ENCODE data around the gene CRABP1.
"Not testable (repeated sequence)": the region's sequence is repeated elsewhere in the genome, so short reads cannot be mapped to it uniquely, and the experiment has no call there.

The CRABP1 gene

DNA sequence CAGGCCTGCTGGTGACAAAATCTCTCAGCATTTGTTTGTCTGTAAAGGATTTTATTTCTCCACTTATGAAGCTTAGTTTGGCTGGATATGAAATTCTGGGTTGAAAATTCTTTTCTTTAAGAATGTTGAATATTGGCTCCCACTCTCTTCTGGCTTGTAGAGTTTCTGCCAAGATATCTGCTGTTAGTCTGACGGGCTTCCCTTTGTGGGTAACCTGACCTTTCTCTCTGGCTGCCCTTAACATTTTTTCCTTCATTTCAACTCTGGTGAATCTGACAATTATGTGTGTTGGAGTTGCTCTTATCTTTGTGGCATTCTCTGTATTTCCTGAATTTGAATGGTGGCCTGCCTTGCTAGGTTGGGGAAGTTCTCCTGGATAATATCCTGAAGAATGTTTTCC, 40.0 kb downstream of the CRABP1 start:
- DNase-seq = not testable (repeated sequence)

DNA sequence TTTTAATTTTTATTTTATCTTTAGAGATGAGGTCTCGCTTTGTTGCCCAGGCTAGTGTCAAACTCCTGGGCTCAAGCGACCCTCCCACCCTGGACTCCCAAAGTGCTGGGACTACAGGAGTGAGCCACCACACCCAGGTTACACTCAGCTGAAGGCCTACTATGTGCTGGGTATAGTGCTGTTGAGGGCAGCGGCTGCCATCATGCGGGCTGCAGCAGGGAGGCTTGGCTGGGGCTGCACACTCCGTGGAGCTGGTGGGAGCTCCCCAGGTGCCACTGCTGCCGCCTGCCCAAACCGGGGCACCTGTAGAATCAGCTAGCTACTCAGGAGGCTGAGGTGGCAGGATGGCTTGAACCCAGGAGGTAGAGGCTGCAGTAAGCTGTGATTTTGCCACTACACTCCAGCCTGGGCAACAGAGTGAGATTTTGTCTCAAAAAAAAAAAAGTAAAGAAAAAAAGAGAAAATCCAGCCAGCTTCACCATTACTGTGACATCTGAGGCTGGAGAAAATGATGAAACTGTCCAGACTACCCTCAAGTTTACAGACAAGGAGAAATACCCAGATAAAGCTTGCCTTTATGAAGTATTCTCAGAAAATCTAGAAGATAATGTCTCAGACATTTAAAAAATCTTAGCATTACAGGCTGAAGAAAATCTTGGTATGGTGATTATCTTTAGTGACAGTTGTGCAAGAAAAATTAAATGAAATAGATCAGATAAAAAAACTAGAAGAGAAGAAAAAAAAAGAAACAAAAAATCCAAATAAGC, 42.1 kb downstream of the CRABP1 start:
- DNase-seq = no peak

DNA sequence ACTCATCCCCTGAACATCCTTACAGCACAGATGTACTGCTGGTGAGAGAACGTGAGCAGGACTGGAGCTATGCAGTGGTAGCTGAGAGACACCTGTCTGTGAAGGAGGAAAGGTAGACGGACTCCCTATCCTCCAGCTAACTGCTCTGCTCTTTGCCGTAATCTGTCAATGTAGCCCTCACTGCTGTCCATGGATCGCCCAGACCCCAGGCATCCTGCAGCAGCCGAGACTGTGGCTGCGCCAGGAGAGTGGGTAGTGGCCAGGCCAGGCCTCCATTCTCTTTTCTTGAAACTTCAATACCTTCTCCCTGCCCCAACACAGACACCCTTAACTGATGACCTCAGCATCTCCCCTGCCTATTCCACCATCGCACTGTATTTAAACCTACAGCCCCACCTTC, 44.5 kb downstream of the CRABP1 start:
- DNase-seq = no peak

DNA sequence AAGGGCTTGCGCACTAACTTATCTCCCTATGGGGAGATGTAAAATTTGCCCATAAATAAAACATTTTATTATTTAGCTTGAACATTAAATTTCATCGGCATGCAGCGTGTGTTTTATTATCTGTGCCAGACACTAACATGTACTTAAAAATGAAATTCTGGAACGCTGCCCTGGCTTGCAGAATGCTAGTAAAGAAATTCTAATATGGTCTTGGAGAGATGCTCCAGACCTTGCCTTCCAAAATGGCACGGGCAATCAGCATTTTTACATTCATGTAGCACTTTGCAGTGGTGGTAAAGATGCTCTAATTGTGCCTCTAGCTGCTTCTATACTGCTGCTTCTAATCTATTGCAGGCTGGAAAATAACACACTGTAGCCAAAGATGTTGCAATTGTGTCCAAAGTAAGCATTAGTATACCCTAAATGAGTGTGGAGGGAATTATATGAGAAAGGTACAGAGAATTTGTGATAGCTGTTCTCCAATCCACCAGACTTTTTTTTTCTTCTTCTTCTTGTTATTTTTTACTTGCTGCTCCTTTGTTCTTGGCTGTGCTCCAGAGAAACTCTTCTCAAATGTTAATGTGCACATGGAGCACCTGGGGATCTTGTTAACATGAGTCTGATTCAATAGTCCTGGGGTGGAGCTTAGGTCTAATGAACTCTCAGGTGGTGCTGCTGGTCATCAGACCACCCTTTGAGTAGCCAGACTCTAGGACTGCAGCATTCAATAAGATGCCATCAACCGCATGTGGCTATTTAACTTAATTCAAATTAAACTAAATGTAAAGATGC, 47.3 kb downstream of the CRABP1 start:
- no peak for DNase-seq

DNA sequence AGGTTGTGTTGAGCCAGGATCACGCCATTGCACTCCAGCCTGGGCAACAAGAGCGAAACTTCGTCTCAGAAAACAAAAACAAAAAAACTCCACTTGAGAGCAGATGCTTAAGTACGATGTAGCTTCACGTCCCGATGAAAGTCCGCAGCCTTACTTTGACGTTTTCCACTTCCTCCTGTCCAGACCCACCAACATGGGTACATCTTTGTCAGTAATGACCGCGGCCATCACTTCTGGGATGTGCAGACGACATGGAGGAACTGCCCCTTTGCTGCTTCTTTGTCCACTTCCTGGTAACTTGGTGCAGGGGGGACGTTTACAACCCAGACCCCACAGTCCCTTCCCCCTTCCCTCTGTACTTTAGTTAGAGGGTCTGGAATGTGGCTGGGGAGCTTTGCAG, 48.7 kb downstream of the CRABP1 start:
- no peak for DNase-seq

DNA sequence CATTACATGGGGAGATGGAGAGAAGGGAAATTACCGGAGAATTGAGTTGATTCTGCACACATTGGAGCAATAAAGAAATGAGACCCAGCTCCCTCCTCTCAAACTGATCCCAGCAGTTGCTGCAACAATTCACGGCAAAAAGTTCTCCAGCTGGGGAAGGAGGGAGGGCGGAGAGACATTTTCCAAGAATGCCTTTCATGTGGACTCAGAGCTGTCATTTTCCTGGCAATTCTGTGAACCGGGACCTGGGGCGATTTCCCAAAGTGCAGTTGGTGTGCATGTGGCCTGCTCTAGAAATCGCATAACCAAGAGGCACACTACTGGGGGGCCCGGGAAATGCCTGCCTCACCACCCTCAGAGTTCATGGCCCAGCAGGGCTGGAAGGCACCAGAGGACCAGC, 49.2 kb downstream of the CRABP1 start:
- DNase-seq = no peak

DNA sequence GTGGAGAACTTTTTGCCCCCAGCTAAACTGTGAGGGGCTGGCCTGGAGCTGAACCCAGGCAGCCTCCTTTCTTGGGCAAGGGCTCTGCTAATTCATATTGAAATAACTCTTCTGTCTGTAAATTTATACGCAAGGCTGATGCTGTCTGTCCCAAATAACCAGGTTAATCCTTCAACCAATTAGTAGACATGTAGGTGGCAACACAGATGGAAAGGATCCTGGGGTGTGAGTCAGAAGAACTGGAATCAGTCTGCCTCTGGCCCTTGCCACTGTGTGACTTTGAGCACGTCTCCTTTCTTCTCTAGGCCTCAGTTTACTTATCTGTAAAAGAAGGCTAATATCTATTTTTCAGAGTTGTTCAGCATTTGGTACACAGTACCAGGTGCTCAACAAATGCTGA, 49.6 kb downstream of the CRABP1 start:
- no peak for DNase-seq

DNA sequence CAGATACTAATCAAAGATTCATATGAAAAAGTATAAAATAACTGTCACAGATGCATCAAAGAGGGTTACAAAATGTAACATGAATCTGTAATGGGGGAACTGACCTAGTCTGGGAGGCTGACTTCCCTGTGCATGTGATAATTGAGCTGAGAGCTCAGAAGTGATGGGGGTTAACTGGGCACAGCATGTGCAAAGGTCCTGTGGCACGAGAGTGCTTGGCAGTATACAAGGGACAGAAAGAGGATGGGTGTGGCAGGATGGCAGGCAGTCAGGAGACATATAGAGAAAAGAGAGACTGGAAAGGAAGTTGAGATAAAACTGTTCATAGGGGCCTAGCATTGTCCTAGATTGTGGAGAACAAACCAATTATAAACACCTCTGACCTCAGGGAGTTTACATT, 50.1 kb downstream of the CRABP1 start:
- no peak for DNase-seq

DNA sequence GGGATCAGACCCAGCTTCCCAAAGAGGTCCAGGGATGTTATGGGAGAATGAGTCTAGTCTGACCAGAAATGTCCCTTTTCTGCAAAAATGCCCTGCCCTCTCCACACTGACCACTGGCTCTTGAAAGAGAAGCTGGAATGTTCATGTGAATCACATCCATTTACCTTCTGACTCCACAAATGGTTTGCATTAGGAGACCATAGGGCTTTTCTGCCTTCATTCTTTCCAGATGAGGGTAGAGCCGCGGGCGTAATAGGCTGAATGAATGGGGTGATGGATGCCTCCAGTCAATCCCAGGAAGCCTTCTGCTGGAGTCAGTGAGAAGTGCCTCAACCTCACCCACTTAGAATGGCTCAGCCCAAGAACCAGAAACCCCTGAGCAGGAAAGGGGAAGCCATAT, 50.7 kb downstream of the CRABP1 start:
- DNase-seq = no peak

DNA sequence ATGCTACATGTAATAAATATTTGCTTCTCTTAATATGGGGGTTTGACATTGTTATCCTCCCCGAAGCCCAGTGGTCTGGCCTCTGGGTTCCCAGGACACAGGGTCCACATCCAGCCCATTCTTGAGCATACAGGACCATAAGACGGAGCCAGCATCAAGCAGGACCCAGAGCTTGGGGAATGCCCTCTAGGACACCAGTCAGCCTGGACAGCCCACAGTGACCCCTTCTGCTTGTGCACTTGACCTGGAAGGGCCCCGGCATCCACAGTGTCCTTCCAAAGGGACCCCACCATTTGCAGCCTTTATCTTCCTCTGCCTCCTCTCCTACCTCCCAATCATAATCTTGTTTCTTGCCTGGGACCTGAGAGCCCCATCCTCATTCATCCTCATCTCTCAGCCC, 51.6 kb downstream of the CRABP1 start:
- no peak for DNase-seq

DNA sequence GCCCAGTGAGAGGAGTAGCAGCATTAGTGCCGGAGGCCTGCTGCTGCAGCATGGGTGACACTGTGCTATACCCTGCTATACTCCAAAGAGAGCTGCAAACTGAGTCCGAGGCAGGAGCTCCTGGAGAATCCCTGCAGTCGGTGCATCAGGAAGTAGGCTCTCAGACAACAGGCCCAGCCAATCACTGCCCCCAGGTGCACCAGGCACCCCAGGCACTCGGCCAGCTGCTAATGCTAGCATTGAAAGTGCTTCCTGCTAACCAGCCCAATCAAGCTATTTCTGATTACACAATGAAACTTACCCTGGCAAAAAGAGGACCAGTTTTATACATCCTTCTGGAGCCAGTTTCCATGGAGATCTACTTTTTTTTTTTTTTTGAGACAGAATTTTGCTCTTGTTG, 52.3 kb downstream of the CRABP1 start:
- DNase-seq = peak; percentile 85

DNA sequence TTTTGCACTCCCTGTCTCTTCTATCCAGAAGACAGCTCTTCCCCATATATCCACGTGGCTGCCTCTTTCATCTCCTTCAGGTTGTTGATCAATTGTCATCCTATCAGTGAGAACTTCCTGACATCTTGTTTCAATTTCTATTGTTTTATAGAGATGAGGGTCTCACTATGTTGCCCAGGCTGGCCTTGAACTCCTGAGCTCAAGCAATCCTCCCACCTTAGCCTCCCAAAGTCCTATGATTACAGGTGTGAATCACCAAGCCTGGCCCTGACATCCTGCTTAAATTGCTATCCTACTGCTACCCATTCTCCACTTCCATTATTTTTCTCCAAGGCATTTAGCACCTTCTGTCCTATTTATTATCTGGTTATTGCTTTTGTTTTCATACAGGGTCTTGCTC, 53.0 kb downstream of the CRABP1 start:
- no peak for DNase-seq

DNA sequence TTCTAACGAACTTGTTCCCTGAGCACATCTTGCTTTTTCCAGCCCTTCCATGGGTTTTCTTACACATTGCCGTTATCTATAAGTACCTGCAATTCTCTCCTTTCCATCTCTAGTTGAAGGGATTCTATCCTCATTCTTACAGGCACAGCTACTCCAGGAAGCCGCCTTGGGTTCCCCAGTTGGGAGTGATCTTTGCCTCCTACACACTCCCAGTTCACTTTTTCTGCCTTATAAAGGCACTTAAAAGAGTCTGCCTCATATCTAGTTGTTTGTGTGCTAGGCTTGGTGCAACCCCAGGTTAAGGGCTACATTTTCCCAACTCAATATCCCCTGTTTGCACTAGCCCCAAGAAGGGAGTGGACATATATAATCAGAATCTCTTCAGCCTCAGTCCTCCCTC, 53.9 kb downstream of the CRABP1 start:
- DNase-seq = no peak

DNA sequence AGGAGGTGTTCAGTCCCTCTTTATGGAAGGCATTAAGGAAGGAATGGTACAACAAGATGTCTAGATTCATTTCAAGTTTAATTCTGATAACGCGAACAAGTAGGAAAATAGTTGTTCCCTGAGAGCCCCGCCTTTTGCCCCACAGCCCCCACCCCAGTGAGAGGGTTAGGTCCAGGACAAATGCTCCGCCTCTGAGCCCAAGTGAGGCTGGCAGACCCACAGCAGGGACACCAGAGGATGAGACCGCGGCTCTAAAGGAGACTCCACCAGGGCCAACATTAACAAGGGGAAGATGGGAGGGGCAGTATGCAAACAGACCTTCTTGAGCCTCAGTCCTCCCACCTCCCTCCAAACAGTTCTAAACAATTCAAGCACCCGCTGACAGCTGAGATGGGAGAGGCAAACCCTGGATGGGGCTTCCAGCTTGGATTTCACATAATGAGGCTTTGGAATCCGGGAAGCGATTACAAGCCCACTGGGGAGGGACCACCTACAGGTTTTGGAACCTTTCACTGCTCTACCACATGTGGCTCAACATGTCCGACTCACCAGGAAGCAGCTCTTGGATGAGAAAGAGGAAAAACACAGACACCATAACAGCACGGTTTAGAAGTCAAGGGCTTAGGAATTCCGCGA, 54.9 kb downstream of the CRABP1 start:
- no peak for DNase-seq

DNA sequence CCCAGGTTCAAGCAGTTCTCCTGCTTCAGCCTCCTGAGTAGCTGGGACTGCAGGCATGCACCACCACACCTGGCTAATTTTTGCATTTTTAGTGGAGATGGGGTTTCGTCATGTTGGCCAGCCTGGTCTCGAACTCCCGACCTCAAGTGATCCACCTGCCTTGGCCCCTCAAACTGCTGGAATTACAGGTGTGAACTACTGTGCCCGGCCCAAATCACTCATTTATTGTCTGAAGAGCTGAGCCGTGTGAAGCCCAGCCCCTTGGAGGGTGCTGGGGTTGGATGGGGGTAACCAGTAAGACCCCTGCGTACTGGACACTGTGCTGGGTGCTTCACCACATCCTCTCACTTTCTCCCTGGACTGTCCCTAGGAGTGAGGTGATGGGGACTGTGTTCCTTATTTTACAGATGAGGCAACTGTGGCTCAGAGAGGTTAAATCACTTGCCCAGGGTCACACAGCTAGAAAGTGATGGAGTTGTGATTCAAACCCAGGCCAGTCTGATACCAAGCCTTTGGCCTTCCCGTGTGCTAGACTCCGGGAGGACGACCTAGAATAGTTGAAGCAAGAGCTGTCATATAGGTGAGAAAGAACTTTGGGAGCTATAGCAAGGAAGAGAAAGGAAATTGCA, 56.1 kb downstream of the CRABP1 start:
- DNase-seq = no peak

DNA sequence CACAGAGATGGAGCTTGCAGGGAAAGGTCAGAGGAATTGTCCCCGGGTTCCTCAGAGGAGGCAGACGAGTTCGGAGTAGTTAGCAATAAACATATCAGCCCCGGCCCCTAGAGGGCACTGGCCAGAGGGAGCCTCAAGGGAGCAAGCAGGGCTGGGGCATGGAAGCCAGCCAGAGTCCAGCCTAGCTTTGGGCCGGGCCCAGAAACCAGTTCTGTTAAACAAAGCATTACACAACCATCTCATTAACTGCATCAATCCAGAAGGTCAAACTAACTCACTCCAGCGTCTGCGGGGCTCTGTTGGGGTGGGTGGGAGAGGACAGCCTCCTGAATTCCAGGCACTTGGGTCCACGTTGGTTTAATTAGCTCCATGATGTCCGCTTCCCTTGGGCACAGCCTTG, 56.8 kb downstream of the CRABP1 start:
- no peak for DNase-seq

DNA sequence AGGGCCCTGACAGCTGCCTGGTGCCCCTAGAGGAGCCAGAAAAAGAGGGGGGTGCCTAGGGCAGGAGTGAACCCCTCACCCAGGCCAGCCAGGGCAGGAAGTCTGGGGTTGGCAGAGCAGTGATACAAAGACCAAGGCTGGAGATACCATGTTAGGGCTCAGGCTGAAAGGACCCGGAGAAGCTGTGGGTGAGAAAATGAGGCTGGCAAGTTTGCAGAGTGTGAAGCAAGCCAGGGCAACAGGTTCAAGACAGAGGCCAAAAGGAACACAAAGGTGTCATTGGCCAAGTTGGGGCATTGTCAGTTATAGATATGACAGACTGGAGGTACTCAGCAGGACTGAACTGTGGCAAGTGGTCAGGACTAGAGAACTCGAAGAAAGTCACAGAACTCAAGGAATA, 57.2 kb downstream of the CRABP1 start:
- no peak for DNase-seq

Measured in NCI-H1092 (cell line).